GM12874 (cell line): ENCODE results near the gene CCDC194.

ENCODE experiments used
- TF ChIP-seq, protein P1 (sequence below): IDR thresholded peaks from 2 replicates; pipeline ENCODE4 v1.5.1; 2011; ENCODE audit warnings: low read depth, mild to moderate bottlenecking, control low read depth, low read length, moderate library complexity; ENCODE audit not compliant: insufficient read depth

Gene CCDC194

DNA sequence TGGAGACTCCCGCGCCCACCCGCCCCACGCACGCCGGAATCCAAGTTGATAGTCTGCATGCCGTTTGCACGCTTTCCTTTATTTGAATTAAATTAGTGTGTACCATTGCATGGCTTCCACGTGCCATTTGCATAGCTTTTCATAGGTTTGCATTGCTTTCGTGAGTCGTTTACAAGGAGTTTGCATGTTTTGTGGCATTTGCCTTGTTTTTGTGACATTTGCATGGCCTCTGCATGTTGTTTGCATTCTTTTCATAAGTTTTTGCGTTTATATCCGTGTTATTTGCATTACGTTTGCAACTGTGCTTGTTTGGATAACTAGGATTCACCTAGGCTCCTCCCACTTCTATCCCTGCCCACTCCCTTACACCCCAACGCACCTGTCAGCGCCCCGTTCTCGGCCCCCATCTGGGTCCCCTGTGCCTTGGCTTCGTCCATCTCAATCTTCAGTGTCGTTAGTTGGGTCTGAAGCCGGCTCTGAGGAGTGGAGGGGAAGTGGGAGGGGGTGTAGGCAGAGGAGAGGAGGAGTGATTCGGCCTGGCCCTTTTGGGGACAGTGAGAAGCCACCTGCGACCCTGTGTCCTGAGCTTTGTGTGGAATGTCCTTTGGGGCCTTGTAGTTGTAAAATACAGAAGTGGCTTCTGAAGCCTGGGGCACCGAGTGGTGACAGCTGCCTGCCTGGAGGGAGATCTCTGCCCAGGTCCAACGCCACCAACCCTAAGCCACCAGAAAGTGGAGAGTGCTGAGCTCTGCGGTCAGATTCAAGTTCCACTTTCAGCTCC lies 2.4 kb downstream of the CCDC194 start:
- TF ChIP-seq, protein P1, sequence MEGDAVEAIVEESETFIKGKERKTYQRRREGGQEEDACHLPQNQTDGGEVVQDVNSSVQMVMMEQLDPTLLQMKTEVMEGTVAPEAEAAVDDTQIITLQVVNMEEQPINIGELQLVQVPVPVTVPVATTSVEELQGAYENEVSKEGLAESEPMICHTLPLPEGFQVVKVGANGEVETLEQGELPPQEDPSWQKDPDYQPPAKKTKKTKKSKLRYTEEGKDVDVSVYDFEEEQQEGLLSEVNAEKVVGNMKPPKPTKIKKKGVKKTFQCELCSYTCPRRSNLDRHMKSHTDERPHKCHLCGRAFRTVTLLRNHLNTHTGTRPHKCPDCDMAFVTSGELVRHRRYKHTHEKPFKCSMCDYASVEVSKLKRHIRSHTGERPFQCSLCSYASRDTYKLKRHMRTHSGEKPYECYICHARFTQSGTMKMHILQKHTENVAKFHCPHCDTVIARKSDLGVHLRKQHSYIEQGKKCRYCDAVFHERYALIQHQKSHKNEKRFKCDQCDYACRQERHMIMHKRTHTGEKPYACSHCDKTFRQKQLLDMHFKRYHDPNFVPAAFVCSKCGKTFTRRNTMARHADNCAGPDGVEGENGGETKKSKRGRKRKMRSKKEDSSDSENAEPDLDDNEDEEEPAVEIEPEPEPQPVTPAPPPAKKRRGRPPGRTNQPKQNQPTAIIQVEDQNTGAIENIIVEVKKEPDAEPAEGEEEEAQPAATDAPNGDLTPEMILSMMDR: no peak

DNA sequence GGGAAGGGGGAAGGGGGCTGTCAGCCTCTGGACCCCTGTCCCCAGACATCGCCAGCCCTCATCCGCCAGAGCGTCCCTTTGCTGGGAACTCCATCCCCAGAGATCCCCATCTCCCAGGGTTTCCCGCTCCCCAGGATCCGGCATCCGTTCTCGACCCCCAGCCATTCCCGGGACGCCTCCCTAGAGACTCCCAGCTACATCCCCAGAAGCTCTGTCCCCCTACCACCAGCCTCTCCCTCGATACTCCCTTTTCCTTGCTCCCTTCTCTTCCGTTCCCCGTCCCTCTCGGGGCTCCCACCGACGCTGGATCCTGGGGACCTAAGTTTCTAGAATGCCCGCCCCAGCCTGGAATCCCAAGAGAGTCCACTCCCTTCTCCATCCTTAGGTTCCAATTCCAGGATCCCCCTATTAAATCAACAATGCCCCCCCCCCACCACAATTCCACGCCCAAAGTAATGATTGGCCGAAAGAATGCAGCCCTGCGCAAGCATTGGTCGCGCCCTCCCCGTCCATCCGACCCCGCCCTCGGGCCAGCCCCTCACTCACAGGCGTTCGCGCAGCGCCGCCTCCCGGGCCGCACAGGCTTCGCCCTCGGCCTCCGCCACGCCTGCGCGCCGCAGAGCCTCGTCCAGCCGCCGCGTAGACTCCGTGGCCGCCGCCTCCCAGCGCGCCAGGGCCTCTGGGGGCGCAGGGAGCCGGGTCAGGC lies 3.2 kb downstream of the CCDC194 start:
- TF ChIP-seq, protein P1: peak; percentile 81

DNA sequence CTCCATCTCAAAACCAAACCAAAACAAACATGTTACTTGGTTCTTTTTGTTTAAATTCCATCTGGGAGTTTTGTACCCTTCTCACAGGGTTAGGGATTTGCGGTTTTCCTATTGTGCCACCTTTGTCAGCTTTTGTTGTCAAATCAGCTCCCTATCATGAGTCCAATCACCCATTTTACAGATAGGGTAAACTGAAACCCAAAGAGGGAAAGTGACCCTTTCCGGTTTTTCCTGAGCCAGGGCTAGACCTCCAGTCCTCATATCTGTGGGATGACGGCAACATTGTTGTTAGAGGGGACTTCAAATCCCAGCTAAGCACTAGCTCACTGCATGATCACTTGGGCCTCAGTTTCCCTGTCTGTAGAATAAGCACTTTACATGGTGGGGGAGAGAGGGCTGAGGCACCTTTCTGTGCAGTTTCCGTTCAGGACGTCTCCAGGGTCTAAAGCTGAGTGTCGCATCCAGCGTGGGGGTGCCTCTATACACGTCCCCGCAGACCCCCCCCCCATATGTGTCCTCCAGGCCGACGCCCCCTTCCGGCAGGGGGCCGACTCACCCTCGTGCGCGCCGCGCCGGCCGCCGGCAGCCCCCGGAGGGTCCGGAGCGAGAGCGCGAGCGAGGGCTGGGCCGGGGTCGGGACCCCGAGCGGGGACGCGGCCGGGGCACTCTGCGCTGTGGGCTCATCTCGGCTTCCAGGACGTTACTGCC lies 3.9 kb downstream of the CCDC194 start:
- TF ChIP-seq, protein P1: no peak

DNA sequence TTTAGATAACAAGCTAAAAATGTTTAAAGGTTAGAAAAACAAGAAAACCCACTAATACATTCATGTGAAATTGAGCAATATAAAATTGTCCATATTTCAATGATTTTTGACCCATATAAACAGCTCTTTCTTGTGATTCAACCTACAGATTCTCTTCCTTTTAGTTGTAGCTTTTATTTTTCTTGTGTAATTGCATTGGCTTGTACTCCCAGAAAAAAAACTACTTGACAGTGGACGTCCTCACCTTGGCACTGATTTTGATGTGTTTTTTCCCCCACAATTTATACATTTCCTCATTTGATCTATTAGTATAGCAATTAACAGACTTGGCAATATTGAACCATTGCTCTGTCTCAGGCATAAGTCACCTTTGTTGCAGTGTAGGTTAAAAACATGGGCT lies 4.7 kb downstream of the CCDC194 start:
- TF ChIP-seq, protein P1: no peak

- TF ChIP-seq, protein P1: peak; percentile 98
Observed at GRCh38 chr19:17385878-17386611, 8.0 kb downstream of the CCDC194 start.

DNA sequence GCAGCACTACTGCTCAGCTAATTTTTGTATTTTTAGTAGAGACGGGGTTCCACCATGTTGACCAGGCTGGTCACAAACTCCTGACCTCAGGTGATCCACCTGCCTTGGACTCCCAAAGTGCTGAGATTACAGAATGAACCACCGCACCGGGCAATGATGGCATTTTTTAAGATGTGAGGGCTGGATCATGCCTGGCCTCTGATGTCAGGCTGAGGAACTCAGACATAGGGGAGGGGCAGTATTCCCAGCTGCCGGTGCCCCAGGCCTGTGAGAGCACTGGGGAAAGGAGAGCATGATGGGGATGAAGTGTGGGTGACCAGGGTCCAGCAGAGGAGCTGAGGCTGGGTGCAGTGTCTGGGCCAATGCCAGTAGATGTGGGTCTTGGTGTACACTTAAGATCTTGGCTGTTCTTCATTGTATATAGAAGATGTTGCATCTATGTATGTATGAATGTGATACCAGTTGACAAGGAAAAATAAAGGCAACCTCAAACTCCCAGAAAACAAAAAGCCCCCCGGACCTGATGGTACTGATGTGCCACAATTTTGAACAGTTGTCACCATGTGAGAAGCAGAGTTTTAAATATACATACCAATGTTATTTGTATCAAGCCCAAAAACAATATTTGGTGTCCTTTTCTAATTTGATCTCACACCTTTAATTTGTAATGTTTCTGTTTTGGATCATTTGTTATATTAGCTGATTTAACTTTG lies 13.4 kb downstream of the CCDC194 start:
- TF ChIP-seq, protein P1: no peak
